NCI-H226 (cell line): ENCODE measurements around the gene TRAF3IP1.
"Not testable (repeated sequence)": the region's sequence is repeated elsewhere in the genome, so short reads cannot be mapped to it uniquely, and the experiment has no call there.

Experiments used
- DNase-seq: peaks from one replicate; pipeline ENCODE4 v3.0.0-alpha.2; 2015

TRAF3IP1 gene, protein sequence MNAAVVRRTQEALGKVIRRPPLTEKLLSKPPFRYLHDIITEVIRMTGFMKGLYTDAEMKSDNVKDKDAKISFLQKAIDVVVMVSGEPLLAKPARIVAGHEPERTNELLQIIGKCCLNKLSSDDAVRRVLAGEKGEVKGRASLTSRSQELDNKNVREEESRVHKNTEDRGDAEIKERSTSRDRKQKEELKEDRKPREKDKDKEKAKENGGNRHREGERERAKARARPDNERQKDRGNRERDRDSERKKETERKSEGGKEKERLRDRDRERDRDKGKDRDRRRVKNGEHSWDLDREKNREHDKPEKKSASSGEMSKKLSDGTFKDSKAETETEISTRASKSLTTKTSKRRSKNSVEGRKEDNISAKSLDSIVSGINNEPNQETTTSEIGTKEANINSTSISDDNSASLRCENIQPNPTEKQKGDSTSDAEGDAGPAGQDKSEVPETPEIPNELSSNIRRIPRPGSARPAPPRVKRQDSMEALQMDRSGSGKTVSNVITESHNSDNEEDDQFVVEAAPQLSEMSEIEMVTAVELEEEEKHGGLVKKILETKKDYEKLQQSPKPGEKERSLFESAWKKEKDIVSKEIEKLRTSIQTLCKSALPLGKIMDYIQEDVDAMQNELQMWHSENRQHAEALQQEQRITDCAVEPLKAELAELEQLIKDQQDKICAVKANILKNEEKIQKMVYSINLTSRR

DNA sequence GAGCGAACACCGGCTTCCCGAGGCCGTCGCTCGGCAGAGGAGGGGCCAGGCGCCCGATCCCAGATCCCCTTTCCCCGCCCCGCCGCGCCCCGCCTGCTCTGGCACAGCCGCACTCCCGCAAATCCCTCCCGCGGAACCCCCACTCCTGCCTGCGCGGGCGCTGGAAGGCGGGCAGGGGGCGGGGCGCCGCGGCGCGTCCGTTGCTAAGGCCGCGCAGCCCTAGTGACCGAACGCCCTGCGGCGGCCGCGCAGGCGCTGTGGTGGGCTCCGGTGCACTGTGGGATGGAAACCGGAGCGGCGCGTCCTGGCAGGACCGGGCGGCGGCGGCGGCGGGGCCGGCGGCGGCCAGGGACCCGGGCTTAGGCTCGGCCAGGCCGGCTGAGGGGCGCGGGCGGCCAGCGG lies at the start of gene TRAF3IP1:
TRAF3IP1 (plus strand) TSS at position 273 of the 402 bp plus-strand sequence. CDS start 145 bp downstream, outside the sequence.
- DNase-seq: peak; percentile 86

DNA sequence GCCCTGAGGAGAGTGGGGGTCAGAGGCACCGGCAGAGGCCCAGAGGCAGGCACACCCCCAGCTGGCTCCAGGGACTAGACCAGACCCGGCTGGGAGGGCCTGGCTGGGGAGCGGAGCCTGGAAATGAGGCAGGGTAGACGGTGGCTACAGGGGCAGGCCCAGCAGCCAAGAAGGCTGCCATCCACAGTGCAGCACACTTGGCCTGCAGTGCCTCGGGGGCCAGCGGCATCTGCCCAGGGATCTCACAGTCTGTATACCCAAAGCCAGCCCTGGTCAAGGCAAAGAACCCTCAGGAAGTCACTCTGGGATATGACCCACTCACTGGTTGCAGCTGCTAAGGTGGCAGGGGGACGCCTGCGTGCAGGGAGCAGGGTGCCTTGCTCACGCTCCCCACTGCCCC lies 49.7 kb upstream of the TRAF3IP1 start:
- no peak for DNase-seq

DNA sequence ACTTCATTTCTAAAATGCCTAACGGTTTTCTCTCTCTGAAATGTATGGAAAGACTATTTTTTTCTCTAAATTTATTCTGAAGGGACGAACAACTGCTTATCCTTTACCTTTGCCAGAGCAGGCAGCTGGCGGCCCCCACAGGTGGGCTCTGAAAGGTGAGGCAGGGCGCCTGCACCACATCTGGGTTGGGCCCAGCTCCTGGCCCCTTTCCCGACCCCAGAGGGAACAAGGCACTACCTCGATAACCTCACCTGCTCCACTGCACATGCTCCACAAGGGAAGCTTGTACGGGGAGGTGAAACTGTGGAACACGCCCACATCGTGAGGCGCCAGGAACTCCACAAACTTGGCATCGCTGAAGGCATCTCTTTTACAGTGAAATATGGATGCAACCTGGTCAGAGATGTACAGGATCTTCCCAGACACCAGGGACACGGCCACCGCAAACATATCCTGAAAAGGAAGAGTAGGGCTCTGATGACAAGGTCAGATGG lies 49.2 kb upstream of the TRAF3IP1 start:
- DNase-seq: no peak

DNA sequence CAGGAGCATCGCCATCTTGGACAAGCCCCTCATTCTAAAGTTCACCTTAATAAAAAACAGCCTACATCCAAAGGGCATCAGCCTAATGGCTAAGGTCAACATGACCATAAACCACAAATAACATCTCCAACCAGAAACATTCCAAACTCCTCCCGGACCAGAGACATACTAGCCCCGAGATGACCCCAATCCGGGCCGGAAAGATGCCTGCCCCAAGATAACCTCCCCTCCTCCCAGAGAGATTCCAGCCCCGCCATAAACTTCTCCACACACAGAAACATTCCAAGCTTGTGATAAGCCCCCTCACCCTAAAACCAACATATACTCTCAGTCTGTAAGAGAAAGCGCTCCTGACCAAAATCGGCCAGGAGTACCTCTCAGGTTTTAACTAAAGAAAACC lies 48.6 kb upstream of the TRAF3IP1 start:
- DNase-seq: not testable (repeated sequence)

DNA sequence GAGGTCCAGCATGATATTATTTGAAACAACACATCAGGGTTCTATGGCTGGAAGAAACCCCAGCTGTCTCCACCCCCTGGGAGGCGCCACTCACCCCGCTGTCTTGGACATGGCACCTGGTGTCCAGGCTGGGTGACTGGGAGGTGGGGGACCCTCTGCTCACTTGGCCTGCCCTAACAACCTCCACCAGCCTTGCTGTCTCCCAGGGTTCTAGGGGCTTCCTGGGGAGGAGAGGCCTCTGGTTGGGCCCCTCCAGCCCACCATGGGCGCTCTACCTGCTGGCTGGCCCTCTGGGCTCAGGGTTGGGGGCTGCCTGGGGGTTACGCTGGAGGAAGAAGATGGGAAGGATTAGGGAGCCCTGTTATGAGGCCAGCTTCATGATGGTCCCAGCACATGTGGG lies 48.2 kb upstream of the TRAF3IP1 start:
- DNase-seq: no peak

DNA sequence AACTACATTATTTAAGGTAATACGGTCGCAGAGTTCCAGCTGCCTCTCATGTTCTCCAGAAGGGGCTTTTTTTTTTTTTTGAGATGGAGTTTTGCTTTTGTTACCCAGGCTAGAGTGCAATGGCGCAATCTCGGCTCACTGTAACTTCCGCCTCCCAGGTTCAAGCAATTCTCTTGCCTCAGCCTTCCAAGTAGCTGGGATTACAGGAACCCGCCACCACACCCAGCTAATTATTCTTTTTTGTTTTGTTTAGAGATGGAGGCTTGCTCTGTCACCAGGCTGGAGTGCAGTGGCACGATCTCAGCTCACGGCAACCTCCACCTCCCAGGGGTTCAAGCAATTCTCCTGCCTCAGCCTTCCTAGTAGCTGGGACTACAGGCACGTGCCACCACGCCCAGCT lies 46.9 kb upstream of the TRAF3IP1 start:
- DNase-seq: not testable (repeated sequence)

DNA sequence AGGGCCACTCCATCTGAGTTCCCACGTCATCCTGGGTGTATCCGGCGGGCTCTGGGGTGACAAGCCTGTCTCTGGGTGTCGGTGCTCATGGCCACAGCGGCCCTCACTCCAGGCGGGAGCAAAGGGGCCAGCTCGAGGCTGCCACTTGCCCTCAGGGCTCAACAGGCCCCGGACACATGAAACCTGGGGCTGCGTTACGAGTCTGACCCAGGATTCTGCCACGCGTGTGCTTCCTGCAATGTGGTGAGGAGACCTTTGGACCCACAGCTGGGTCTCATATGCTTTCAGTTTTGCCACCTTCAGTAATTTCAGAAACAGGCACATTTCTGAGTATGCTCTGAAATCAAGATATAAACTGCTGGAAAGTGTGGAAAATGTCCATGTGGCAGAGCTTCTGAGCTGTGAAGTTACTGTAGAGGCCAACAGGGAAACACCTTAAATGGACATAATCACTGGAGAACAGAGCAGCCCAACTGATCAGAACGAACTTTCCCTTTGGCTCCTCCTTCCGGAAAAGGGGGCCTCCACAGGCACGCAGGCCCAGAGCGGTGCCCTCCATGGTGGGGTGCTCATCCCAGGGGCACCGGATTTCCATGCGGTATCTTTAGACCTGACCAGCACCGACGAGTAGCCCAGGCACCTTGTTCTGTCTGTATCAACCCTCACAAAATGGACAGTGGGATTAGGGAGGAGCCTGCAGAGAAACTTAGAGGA lies 46.0 kb upstream of the TRAF3IP1 start:
- no peak for DNase-seq

DNA sequence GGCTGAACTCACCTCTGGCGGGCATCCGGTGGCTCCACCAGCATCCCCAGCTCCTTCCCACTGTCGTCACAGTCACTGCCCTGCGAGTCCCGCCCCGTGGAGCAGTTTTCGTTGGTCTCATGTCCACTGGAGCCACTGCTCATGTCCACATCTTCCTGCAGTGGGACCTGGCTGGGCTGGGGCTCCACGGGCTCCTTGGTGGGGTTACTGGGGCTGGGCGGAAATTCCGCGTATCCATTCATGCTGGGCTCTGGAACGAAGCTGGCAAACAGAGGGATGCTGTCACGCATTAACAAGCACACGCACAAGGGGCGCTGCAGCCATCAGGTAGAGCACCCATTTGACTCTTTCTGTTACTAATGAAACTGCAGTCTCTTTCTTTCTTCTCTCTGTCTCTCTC lies 42.6 kb upstream of the TRAF3IP1 start:
- DNase-seq: no peak

DNA sequence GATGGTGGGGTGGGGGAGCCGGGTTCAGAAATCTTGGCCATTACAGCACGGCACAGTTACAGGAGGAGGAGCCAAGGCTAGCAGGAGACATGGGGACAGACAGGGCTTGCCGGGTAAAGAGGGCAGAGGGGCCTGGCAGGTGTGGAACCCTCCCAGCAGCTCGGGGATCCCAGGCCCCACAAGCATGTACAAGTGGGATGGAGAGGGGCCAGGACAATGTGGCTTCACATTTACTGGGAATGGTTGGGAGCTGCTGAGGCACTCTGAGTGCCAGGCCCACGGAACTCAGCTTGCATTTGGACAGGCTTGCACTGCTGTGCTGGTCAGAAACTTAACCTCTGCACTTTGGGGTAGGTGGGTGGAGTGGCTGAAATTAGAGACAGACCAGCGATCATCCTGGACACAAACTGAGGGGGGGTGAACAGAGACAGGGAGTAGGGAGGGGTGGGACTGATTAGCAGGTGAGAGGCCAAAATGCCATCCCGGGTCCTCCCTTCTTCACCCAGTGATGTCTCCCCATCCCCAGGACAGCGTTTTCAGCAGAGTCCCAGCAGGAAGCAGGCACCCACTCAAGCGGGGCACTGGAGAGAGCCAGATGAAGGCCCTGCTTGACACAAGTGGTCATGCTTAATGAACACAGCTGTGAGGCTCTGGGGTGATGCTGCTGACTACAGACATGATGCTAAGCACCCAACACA lies 41.5 kb upstream of the TRAF3IP1 start:
- no peak for DNase-seq

DNA sequence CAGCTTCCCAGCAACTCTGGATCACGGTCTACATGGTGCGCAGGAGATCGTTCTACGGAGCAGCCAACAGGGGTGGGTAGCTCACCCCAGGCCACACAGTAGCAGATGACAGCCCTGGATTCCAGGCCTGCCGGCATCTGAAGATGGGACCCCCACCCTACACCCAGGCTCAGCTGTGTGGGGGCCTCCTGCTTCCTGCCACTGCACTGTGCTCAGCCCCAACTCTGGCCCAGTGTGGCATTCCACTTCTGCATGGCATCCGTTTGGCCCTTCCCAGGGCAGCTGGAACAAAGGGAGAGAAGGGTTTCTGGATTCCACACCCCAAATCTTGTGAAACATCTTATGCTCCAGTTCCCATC lies 41.0 kb upstream of the TRAF3IP1 start:
- DNase-seq: no peak

DNA sequence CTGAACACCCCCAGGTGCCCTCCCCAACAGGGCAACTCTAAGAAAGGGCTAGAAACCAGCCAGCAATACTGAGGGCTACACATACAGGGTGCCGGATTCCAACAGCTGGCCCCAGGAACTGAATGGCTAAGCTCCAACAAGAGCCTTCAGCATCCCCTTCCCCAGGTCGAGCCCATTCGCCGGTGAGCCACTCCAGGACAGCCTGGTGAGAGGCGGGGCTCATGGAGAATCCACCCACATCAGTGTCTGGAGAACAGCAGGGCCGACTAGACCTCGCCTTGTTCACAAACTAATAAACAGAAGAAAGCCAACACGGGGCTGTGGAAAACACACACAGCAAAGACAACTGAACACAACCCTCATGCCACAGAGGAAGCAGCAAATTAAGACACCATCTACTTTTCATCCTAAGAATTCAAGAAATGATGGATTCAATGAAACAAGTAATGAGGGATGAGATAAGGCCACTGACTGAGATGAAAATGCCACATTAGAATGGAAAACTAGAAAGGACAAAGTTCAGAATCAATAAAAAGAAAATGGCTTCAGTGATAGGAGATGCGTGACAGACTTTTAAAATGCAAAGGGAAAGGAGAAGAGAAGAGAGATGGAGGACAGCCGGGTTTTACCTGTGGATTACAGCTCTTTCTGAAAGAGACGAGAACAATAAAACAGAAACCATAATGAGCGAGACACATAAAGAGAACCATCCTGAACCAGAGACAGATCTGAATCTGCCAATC lies 40.1 kb upstream of the TRAF3IP1 start:
- DNase-seq: no peak

DNA sequence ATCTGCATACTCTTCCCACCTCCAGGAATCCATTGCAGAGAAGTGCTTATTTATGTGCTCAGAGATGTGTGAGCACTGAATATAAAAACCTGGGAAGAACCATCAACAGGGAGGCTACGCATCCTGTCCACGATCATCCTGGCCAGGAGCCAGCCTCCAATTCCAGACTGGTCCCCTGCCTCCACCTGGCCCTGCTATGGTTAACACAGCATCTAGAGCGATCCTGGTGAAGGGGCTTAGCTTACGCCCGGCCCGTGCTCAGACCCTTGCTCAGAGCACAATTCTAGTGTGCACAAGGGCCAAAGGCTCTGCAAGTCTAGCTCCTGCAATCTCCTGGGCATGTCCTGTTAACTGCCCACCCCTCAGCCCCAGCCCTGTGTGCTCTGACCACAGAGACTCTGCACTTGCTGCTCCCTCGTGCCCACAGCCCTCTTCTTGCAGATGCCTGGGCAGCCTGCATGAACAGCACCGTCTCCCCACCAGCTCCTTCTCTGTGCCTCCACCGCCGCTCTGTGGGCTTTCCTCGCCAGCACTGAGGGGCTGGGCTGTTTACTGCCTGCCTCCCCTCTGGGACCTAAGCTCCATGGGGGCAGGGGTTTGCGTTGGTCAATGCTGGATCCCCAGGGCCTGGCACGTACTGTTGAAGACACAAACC lies 38.4 kb upstream of the TRAF3IP1 start:
- no peak for DNase-seq

DNA sequence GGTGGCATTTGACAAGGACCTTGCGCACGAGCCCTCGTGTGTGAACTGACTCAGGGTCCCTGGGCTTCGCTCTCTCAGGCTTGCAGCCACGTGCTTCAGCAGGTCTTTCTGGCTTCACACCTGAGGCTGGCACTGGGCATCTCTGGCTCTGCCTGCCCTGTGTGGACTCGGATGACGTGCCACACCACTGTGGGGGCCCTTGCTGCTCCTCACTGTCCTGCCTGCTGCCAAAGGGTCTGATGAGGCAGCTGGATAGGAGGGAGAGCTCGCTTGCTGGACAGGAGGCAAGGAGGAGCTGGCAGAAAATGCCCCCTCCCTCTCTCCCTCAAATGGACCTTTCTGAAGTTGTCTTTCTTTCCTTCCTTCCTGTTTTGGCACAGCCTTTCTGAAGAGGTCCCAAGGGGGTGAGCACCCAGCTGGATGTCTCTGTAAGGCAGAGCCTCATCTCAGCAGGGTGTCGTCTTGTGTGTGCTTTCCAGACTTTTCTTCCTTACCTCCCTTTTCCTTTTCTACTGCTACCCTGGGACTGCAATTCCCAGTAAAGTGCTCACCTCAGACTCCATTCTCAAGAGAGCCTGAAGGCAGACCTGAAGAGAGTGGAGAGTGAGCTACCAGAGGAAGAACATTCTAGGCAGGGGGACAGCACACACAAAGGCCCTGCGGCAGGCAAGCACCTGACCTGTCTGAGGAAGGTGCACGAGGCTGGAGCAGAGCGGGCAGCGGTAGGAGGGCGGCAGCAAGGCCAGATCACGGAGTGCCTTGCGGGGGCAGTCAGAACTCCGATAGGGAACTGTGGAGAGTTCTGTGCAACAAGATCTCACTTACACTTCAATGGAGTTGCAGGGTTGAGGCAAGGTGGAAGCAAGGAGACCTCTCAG lies 37.2 kb upstream of the TRAF3IP1 start:
- no peak for DNase-seq

DNA sequence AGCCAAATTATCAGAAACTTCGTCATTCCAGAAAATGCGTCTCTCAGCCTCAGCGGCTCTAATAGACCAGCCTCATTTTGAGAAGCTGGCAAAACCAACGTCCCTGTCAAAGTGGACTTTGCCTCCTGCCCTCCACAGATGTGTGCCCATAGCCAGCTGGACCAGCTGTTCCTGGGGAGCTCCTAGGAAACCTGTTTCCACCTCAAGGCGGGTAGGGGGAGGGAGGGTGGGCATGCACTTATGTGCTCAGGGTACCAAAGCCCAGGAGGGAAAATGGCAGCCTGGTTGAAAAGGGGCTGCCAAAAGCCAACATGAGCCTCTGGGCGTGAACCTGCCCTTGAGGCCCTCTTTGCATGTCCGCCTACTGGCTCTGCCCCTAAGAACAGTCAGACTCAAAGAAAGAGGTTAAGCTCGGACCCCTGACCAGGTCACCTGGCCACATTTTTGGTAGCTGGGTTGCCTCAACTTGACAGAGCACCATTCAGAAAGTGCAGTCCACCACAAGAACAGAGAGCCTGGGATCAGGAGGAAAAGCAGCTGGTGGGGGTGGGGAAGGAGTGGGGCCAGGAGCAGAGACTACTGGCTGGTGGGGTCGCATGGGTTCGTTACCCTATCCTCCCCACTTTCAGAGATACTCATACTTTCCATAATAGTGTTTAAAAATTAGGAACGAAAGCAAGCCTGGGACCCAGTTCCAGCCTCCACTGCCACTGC lies 35.4 kb upstream of the TRAF3IP1 start:
- DNase-seq: no peak

DNA sequence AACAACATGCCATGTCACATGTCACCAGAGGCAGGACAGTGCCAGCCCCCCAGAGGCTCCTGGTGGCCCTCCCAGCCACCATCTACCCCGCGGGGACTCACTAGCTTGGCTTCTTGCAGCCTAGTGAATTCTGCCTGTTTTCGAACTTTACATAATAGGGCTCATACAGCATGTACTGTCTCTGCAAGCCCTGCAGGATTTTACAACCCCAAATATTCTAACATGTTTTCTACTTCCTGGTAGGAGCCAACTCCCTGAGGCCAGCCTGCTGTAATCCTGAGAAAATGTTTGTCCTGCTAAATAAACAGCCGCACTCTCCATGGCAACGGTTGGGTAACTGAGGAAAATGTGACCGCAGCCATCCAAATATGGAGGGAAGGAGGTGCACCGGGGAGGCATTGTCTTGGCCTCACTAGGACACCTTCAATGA lies 34.6 kb upstream of the TRAF3IP1 start:
- no peak for DNase-seq

DNA sequence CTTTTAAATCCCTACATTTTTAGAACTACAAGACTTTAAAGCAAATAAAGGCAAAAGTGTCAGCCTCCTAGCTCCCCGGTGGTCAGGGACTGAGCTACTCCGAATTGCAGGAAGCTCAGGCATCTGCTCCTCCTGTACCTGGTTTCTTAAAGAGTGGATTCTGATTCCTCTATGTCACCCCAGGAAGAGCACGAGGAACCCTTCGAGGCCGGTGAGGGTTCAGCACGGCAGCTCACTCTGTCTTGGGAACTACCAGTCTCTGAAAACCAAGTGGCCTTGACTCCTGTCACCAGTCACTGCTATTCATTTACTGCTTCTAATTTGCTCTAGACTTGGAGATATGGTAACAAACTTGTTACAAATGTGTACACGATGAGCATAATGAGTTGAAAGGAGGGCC lies 34.2 kb upstream of the TRAF3IP1 start:
- no peak for DNase-seq

DNA sequence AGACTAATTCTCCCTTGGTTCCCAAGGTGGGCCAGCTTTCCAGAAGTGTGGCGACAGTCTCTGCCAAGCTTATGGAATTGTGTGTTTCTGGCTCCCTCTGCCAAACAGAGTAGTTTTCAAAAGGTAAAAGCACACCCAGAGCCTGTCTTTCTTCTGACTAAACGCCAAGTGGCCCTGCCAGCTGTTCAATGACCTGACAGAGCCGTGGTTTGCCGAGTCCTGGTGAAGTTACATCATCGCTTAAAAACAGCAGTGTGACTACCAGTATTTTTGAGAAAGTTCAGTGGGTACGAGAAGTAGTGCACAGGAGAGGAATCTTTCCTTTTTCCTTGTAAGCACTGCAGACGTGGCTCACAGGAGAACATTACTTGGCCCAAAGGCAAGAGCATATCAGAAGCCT lies 33.8 kb upstream of the TRAF3IP1 start:
- DNase-seq: no peak

DNA sequence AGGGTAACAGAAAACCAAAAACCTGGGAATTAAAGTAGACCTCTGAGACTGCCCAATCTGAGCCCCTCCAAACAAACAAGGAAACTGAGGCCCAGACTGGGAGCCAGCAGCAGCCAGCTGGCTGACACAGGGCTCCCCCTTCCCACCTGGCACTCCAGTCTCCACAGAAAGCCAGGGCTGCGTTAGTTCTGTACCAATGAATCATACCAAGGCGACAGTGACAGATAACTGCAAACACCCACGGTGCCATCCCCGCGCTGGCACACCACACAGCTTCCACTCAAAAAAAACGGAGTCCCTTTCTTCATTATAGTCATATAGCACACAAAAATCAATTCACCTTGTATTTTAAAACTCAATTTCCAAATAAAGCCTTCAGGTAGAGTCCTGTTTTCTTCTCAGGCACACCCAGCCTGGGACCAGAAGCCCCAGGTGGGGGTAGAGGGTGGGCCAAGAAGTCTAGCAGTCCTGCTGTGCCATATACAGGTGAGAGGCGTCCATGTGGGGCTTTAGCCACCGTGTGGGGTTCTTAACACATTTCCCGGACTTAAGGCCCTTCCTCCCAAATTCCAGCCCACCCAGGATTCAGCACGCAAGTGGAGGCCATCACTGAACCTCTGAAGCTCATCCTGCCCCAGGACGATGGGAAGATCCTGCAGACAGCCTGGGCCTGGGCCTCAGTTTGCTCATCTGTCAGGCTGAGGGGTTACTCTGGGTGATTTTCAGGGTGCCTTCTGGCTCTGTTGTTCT lies 33.2 kb upstream of the TRAF3IP1 start:
- no peak for DNase-seq
